Panc1 (cell line): Measurements from ENCODE around the gene TJP3. TPM values are rescaled to one million over a fixed set of nuclear protein-coding genes. Genes with fewer than 3 reads are reported as not detected.

Experiments used
- ATAC-seq: fragments of 200-7000 bp; cut with Tn5 transposase; 2 replicates; pipeline ENCODE4 v1.9.1; 2020; ENCODE audit warnings: mild to moderate bottlenecking, moderate library complexity
- BruUV-seq: library from RNA; stranded (reverse); fragments of 400-500 nt; replicated peaks from 2 replicates; lab custom pipeline; 2021; lab: Mats Ljungman, UMichigan
- CTCF ChIA-PET: fragments of 300-600 bp; sonication (Branson Sonifier 250); formaldehyde crosslinking; loops from one replicate; lab custom pipeline; 2022; ENCODE audit warnings: antibody characterized with exemption; lab: Charles Lee
- POLR2A ChIA-PET: fragments of 300-600 bp; sonication (Branson Sonifier 250); formaldehyde crosslinking; loops from one replicate; lab custom pipeline; 2022; ENCODE audit warnings: antibody characterized with exemption; lab: Charles Lee
- DNase-seq: peaks from one replicate; pipeline ENCODE4 v3.0.0-alpha.2; 2010; ENCODE audit warnings: low read depth, low spot score
- H3K27ac ChIP-seq: 2 replicates; pipeline ENCODE4 v1.5.1; 2011; ENCODE audit warnings: mild to moderate bottlenecking, low read length, inconsistent platforms
- H3K27me3 ChIP-seq: fragments of 200-500 bp; sonication (Bioruptor generic); 2 replicates; pipeline ENCODE4 v1.6.0; 2014; ENCODE audit warnings: low read length, inconsistent platforms; ENCODE audit not compliant: control insufficient read depth, insufficient read depth
- H3K36me3 ChIP-seq: fragments of 200-500 bp; sonication (Bioruptor generic); 2 replicates; pipeline ENCODE4 v1.5.1; 2014; ENCODE audit warnings: inconsistent platforms, mild to moderate bottlenecking, low read length, moderate library complexity; ENCODE audit not compliant: control insufficient read depth, insufficient read depth
- H3K4me1 ChIP-seq: 2 replicates; pipeline ENCODE4 v1.5.1; 2011; ENCODE audit warnings: inconsistent platforms, mild to moderate bottlenecking, low read length, moderate library complexity; ENCODE audit not compliant: control insufficient read depth, insufficient read depth
- H3K4me3 ChIP-seq, 2 experiments: 2 replicates each; pipeline ENCODE4 v1.5.1; 2011 to 2012; ENCODE audit warnings: low read depth in 2 of 2, low read length in 2 of 2, mild to moderate bottlenecking in 2 of 2, inconsistent platforms in 1 of 2, moderate library complexity in 1 of 2
- H3K9me3 ChIP-seq: fragments of 200-500 bp; sonication (Bioruptor generic); 2 replicates; pipeline ENCODE4 v1.5.1; 2014; ENCODE audit warnings: low read depth, mild to moderate bottlenecking, inconsistent platforms, low read length, moderate library complexity; ENCODE audit not compliant: control insufficient read depth, insufficient read depth
- CTCF ChIP-seq: fragments of 450-650 bp; IDR thresholded peaks from 2 replicates; pipeline ENCODE4 v1.5.1; 2017; ENCODE audit warnings: mild to moderate bottlenecking
- POLR2AphosphoS5 ChIP-seq: IDR thresholded peaks from 2 replicates; pipeline ENCODE4 v1.6.1; 2012; ENCODE audit warnings: mild to moderate bottlenecking, low read depth, low read length, moderate library complexity
- REST ChIP-seq, 2 experiments: IDR thresholded peaks; 2 replicates each; pipeline ENCODE4 v1.6.1; 2011 to 2012; ENCODE audit warnings: low read depth in 2 of 2, control low read depth in 1 of 2, low read length in 1 of 2, mild to moderate bottlenecking in 1 of 2, moderate library complexity in 1 of 2; ENCODE audit not compliant: insufficient read depth in 1 of 2
- SIN3A ChIP-seq: IDR thresholded peaks from 2 replicates; pipeline ENCODE4 v1.6.1; 2012; ENCODE audit warnings: low read depth, mild to moderate bottlenecking, low read length, moderate library complexity, borderline replicate concordance; ENCODE audit not compliant: insufficient read depth
- TCF7L2 ChIP-seq: IDR thresholded peaks from 2 replicates; pipeline ENCODE4 v1.6.1; 2011; ENCODE audit warnings: mild to moderate bottlenecking, low read depth, low read length, inconsistent platforms
- in situ Hi-C: cut with HindIII; loops from 2 replicates; pipeline ENCODE4 v1.10.0; 2016; ENCODE audit warnings: low sequenced_read_pairs, low pct_unique_long_range_greater_than_20kb
- intact Hi-C: fragments of 100-400 bp; cut with micrococcal nuclease; formaldehyde crosslinking; loops from one replicate; pipeline ENCODE4 v1.10.0; 2022; ENCODE audit not compliant: unreplicated experiment
- total RNA-seq: library from RNA; stranded (reverse); gene quantifications from one replicate; pipeline ENCODE4 v1.2.1, GENCODE V29; 2021; ENCODE audit not compliant: unreplicated experiment

The TJP3 gene
- total RNA-seq, 1 experiment from 2014 or later, result 2.7 TPM

- DNase-seq (no peak), ATAC-seq (no peak)
- Histone ChIP-seq H3K36me3 (no peaks in the 10 kb centered on the region), H3K9me3 (no peaks in the 10 kb centered on the region), H3K27me3 (no peaks in the 10 kb centered on the region), H3K4me3 (no peak overlapping the region), H3K4me1 (no peaks in the 10 kb centered on the region), H3K27ac (no peak overlapping the region)
- in situ Hi-C loops (no loop called here), intact Hi-C loops (no loop called here)
- ChIA-PET CTCF (no interaction called here), POLR2A (no interaction called here)
- no TSS peak for BruUV-seq
- TF ChIP-seq REST (IDR thresholded peaks at IDR 0.05; ENCODE audit: insufficient read depth in 1 of 2, low read depth in 2 of 2, low read length in 1 of 2), result no peak
- TF ChIP-seq TCF7L2, result no peak
- no peak for TF ChIP-seq SIN3A
- TF ChIP-seq POLR2AphosphoS5, result no peak
- no peak for TF ChIP-seq CTCF
These were observed 82.1 kb downstream of the TJP3 start for GRCh38 chr19:3790209-3790734.

- BruUV-seq, result no TSS peak
- intact Hi-C loops, result no loop called here
These were observed 82.8 kb downstream of the TJP3 start for GRCh38 chr19:3790941-3791340.

More at GRCh38 chr19:3790941-3791340, 82.8 kb downstream of the TJP3 start:
- Histone ChIP-seq H3K4me1 (no peaks in the 10 kb centered on the region), H3K4me3 (no peak overlapping the region), H3K9me3 (no peaks in the 10 kb centered on the region), H3K27ac (no peak overlapping the region), H3K27me3 (no peaks in the 10 kb centered on the region), H3K36me3 (no peaks in the 10 kb centered on the region)
- ATAC-seq (no peak), DNase-seq (no peak)
- POLR2A ChIA-PET, result interaction anchor here (0.7 kb wide), 1 partner anchor 529 kb away, joined by 7 read pairs; no protein-coding TSS in a partner anchor
- in situ Hi-C loops, result no loop called here
- CTCF ChIA-PET, result no interaction called here
- TF ChIP-seq POLR2AphosphoS5 (no peak), CTCF (no peak), SIN3A (no peak), TCF7L2 (no peak), REST (IDR thresholded peaks at IDR 0.05; ENCODE audit: insufficient read depth in 1 of 2, low read depth in 2 of 2, low read length in 1 of 2) (no peak)
